Measurements from ENCODE around the gene SCN1B. TPM values are rescaled to one million over a fixed set of nuclear protein-coding genes. Genes with fewer than 3 reads are reported as not detected.
"Not testable (repeated sequence)": the region's sequence is repeated elsewhere in the genome, so short reads cannot be mapped to it uniquely, and the experiment has no call there.

Gene SCN1B
- total RNA-seq: 1 to 10 TPM; 1.5 to 1.7 TPM

DNA sequence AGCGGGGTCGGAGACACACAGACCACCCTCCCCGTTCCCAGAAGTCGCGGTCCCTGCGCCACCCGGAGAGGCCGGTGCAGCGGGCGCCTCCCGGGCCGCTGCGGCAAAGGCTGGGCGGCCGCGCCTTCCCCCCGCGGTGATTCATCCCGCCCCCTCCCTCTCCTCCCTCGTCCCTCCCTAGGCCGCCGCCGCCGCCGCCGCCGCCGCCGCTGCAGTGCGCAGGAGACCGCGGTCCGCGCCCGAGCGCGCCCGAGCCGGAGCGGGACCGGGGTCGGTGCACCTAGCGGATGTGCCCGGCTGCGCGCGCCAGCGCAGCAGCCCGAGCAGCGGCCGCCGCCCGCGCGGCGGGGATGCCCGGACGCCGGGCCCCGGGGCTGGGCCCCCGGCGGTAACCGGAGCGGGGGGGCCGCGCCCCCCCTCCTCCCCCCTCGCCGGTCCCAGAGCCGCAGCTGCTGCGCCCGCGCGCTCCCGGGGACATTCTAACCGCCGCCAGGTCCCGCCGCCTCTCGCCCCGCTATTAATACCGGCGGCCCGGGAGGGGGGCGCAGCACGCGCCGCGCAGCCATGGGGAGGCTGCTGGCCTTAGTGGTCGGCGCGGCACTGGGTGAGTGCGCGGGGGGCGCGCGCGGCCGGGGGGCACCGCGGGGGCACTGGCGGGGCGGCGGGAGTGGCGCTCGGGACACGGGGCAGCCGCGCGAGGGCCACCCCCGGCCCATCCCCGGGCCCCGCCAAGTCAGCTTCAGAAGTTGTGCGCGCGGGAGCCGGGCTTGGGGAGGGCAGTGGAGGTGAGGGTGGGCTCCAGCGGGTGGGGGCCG is at the start of gene SCN1B:
Gene SCN1B, plus strand, starts transcription at position 214 of the 815 bp plus-strand sequence. Its CDS starts 351 bp downstream, at position 565.
- no peaks in the 10 kb centered on the region for H3K9me3 Mint-ChIP-seq
- H3K36me3 Mint-ChIP-seq: peaks cover under 1 to 5% of the 10 kb centered on the region in 2 donors
- peak; percentile 83 to 89 for ATAC-seq
- peak within 1 kb of the TSS; percentile 36 to 94 for H3K27ac Mint-ChIP-seq
- DNase-seq (ENCODE audit: low spot score in 2 of 2): peak; percentile 71 to 73

DNA sequence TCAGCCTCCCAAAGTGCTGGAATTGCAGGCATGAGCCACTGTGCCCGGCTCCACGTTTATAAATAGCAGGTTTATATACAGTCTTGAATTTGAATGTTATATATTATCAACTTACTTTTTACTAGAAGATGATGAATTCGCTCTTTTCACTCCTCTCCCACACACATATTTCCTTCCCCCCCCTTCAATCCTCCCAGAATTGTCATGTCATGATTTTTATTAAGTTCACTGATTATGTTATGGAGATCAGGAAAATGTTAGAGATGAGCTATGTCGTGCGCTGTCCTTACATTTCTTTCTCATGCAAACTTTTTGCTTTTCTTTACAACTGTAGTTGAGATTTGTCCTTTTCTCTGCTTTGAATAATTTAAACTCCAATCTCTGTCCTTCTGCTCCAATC is 48.0 kb upstream of the SCN1B start:
- no peak overlapping the region for H3K27ac Mint-ChIP-seq
- no peak for DNase-seq (ENCODE audit: low spot score in 2 of 2)
- H3K9me3 Mint-ChIP-seq: peaks cover 0 to 4% of the 10 kb centered on the region in 2 donors
- H3K36me3 Mint-ChIP-seq: peaks cover 4 to 12% of the 10 kb centered on the region in 2 donors
- ATAC-seq: no peak

DNA sequence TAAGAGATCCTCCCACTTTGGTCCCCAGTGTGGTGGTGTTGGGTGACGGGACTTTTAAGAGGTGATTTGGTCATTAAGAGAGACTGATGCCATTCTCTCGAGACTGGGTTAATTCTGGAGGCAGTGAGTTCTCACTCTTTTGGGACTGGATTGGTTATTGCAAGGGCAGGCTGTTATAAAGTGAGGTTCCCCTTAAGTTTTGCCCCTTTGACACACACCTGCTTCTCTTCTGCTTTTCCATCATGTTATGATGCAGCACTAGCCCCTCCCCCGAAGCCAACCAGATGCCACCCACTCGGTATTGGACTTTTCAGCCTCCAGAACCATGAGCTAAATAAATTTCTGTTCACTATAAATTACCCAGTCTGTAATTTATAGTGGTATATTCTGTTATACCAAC is 46.5 kb upstream of the SCN1B start:
- peaks cover 4 to 12% of the 10 kb centered on the region in 2 donors for H3K36me3 Mint-ChIP-seq
- DNase-seq (ENCODE audit: low spot score in 2 of 2) (no peak), ATAC-seq (no peak)
- H3K9me3 Mint-ChIP-seq: peaks cover 0 to 4% of the 10 kb centered on the region in 2 donors
- H3K27ac Mint-ChIP-seq: no peak overlapping the region

DNA sequence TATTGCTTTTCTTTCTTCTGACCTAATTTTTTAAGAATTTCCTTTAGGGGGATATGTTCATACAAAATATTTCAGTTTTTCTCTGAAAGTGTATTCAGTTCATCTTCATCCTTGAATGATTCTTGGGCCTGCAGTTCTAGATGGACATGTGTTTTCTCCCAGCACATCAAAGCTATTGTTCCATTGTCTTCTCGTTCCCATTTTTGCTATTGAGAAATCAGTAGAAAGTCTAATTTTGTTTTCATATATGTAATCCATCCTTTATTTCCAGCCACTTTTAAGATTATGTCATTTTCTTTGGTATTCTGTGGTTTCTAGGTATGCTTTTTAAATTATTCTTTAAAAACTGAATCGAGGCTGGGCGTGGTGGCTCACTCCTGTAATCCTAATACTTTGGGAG is 46.0 kb upstream of the SCN1B start:
- H3K27ac Mint-ChIP-seq: no peak overlapping the region
- H3K36me3 Mint-ChIP-seq: peaks cover 4 to 12% of the 10 kb centered on the region in 2 donors
- peaks cover 0 to 4% of the 10 kb centered on the region in 2 donors for H3K9me3 Mint-ChIP-seq
- no peak for DNase-seq (ENCODE audit: low spot score in 2 of 2)
- no peak for ATAC-seq

DNA sequence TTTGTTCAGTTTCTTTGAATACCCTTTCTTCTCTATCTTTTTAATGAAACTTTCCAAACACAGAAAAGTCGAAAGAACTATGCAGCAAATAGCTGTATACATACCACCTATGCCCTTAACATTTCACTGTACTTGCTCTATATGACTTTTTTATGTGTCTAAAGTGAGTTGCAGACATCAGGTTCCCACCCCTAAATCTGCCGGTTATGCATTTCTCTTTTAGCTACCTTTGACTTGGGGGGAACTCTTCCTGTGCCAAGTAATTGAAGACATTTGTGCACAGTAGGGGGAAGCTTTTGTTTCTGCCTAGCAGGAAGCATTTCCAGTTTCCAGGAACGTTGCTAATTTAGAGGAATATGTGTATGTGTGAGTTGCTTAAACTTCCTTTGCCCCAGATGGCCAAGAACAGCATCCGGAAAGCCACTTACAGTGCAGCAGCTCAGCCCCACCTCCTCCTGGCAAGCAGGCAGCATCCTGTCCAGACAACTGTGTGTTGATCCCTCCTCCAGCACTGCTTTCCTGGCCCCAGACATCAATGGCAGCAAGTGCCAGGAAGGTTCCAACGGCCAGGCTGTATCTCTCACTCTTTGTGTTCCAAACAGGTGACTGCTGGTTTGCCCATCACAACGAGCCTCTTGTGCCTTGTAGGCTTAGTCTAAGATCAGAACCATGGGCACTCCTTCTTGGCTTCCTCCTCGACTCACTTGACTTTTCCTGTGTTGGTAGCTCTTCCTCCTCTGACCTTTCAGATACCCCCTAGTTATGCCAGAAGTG is 44.8 kb upstream of the SCN1B start:
- H3K36me3 Mint-ChIP-seq: peaks cover 4 to 12% of the 10 kb centered on the region in 2 donors
- peak; percentile 48 to 56 for ATAC-seq
- H3K27ac Mint-ChIP-seq: peak overlapping the region; percentile 77 to 78
- DNase-seq (ENCODE audit: low spot score in 2 of 2): no peak
- H3K9me3 Mint-ChIP-seq: peaks cover 0 to 4% of the 10 kb centered on the region in 2 donors

DNA sequence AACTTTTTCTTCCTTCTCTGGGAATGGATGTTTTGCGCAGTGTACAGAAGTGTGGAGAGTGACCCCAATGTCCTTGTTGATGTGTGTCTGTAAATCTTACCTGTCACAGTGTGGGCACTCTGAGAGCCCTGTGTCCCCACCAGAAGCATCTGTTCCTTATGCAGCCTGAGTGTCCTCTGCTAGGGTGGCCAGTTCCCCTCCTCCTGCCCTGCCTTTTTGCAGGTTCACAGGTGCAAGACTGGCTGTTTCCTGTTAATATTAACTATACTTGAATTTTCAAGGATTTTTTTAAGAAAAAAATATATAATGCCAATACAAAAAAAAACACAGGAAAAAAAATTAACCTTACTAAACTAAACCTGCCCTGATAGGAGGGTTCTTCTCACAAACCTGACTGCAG is 42.2 kb upstream of the SCN1B start:
- no peak for DNase-seq (ENCODE audit: low spot score in 2 of 2)
- Mint-ChIP-seq H3K27ac (peak overlapping the region in 1 of 2 donors; percentile 89), H3K9me3 (peaks cover 0 to 11% of the 10 kb centered on the region in 2 donors), H3K36me3 (peaks cover 10 to 20% of the 10 kb centered on the region in 2 donors)
- no peak for ATAC-seq

DNA sequence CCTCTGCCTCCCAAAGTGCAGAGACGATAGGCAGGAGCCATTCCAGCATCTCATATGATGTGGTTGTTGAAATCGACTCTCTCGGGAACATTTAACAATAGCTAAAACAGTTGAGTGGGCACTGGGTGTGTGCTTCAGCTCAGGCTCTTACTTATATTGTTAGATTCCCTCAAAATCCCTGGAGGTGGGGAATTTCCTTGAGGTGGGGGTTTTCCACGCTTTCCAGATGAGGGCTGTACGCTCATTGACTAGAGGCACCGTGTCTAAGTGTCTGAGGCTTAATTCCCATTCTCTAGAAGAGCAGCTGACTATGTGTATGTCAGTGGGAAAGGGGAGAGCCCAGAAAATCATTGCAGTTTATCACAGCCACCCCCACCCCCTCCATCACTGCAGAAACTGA is 41.0 kb upstream of the SCN1B start:
- Mint-ChIP-seq H3K9me3 (peaks cover 0 to 8% of the 10 kb centered on the region in 2 donors), H3K36me3 (peaks cover 10 to 15% of the 10 kb centered on the region in 2 donors), H3K27ac (peak overlapping the region in 1 of 2 donors; percentile 89)
- ATAC-seq: peak in 1 of 2 donors; percentile 6
- no peak for DNase-seq (ENCODE audit: low spot score in 2 of 2)

DNA sequence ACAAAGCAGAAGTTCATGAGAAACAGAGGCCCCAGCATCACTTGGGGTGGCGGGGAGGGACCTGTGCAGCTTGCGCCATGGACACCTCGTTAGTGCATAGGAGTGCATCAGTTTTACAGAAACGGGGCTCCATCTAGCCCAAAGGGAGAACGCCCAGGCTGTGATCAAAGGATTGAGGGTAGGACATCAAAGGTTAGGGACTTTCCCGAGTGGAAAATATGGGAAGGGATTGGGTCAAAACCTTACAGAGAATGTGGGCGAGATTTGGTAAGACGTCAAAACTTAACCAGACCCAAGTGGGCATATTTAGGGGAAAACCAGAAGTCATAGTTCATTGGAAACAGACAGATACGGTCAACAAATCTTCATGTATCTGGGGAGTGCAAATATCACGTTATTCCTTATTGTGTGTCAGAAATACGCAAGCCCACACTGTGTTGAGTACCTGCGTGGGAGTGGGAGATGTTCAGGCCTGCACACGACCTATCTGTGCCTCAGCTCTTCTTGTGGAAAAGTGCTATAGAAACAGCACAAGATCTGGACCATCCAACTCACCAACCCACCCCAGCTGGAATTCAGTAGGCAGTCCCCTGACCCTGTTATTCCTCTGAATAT is 39.6 kb upstream of the SCN1B start:
- ATAC-seq (peak; percentile 87 to 88), DNase-seq (ENCODE audit: low spot score in 2 of 2) (peak in 1 of 2 donors; percentile 80)
- Mint-ChIP-seq H3K9me3 (peaks cover 0 to 7% of the 10 kb centered on the region in 2 donors), H3K27ac (peak overlapping the region; percentile 9 to 89), H3K36me3 (peaks cover 6 to 9% of the 10 kb centered on the region in 2 donors)

DNA sequence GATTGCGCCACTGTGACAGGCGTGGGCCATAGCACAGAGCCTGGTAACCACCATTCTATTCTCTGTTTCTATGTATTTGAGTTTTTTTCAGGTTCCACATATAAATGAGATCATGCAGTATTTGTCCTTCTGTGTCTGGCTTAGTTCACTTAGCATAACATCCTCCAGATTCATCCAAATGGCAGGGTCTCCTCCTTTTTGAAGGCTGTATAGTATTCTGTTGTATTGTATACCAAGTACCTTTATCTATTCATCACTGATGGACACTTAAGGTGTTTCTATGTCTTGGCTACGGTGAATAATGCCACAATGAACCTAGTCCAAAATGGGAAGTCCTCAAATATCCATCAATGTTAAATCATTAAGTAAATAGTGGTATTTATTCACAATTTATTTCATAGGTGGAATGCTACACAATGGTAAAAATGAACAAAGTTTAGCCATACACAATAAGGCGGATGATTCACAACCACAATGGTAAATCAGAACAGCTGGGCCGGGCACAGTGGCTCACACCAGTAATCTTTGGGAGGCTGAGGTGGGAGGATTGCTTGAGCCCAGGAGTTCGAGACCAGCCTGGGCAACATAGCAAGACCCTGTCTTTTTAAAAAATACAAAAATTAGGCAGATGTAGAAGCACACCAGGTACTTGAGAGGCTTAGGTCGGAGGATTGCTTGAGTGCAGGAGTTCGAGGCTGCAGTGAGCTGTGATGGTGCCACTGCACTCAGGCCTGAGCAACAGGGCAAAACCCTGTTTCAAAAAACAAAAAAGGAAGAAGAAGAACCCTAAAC is 38.5 kb upstream of the SCN1B start:
- DNase-seq (ENCODE audit: low spot score in 2 of 2) (no peak), ATAC-seq (peak in 1 of 2 donors; percentile 12)
- peaks cover 0 to 7% of the 10 kb centered on the region in 2 donors for H3K9me3 Mint-ChIP-seq
- peaks cover 6 to 13% of the 10 kb centered on the region in 2 donors for H3K36me3 Mint-ChIP-seq
- peak overlapping the region in 1 of 2 donors; percentile 89 for H3K27ac Mint-ChIP-seq

DNA sequence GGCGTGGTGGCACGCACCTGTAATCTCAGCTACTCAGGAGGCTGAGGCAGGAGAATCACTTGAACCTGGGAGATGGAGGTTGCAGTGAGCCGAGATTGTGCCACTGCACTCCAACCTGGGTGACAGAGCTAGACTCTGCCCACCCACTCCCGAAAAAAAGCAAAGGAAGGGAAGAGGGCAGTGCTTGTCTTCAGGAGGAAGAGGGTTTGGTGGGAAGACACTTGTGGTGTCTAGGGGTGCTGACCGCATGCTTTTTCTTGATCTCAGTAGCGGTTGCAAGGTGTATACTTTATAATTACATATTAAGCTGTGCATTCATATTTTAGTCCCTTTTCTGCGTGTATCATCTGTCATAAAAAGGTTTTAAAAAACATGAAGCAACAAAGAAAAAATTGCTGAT is 37.7 kb upstream of the SCN1B start:
- ATAC-seq; DNase-seq (ENCODE audit: low spot score in 2 of 2); H3K9me3 Mint-ChIP-seq: not testable (repeated sequence)
- Mint-ChIP-seq H3K36me3 (peaks cover 6 to 13% of the 10 kb centered on the region in 2 donors), H3K27ac (peak overlapping the region in 1 of 2 donors; percentile 89)

DNA sequence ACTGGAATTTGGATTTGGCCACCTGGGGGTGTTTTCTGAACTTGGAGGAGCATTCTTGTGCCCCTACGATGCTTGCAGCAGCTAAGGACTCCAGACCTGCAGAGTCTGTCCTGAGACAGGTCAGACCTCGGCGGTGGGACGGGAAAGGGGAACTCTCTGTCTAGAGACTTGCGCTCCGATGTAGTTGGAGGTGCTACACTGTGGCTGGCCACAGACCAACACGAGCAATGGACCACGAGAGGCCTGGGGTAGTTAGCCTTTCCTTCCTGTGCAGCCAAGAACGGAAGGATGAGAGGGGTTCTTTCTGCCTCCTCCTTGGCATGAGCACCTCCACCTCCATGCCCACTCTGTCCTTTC is 36.0 kb upstream of the SCN1B start:
- Mint-ChIP-seq H3K27ac (no peak overlapping the region), H3K36me3 (peaks cover 6 to 13% of the 10 kb centered on the region in 2 donors), H3K9me3 (peaks cover 0 to 7% of the 10 kb centered on the region in 2 donors)
- ATAC-seq: no peak
- no peak for DNase-seq (ENCODE audit: low spot score in 2 of 2)

DNA sequence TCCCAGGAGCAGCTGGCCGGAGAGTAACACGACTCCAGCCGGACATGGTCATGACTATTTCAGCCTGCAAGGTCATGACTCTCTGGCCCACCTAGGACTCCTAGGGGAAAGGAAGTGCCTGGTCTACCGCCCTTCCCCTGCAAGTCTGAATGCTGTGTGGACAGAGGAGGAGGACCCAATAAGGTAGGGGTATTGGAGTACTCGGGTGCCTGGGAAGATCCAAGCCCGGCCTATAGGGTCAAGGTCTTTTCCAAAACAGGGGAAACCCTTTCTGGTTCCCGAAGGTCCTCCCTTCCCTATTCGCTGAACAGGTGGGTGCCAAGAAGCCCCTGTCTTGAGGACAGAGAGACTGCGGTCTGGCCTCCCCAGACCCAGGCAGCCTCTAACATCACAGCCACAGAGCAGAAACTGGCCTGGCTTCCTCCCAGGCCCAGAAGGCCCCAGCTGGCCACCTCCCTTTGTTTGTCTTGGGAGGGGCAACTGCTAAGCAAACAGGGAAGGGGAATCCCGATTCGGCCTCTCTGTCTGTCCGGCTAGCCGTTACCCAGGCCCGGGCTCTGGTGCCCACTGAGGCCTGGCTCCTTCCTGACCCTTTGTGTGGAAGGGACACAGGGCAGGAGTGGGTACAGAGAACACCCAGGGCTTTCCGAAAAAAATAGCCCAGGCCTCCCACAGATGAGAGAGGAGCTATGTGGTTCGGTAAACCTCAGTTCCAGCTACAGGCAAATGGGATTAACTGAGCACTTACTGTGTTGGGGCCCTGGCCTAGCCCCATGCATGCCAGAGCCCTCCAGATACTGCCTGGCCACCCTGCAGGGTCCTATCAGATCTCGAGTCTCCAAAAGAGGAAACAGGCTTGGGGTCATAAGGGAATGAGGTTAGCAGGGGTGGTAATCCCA is 35.4 kb upstream of the SCN1B start:
- no peak for ATAC-seq

DNA sequence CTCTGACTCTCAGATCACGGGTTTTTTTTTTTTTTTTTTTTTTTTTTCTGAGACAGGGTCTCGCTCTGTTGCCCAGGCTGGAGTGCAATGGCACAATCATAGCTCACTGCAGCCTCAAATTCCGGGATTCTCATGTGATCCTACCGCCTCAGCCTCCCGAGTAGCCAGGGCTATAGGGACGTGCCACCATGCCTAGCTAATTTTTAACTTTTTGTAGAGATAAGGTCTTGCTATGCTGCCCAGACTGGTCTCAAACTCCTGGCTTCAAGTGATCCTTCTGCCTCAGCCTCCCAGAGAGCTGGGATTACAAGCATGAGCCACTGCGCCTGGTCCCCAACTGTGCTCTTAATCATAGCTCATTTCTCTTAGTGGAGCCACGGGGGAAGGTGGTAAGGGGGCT is 34.7 kb upstream of the SCN1B start:
- peaks cover 6 to 13% of the 10 kb centered on the region in 2 donors for H3K36me3 Mint-ChIP-seq
- H3K27ac Mint-ChIP-seq: peak overlapping the region in 1 of 2 donors; percentile 96
- H3K9me3 Mint-ChIP-seq: peaks cover 0 to 7% of the 10 kb centered on the region in 2 donors
- DNase-seq (ENCODE audit: low spot score in 2 of 2): no peak
- ATAC-seq: no peak

More for the DNA sequence above, 35.4 kb upstream of the SCN1B start:
- no peak overlapping the region for H3K27ac Mint-ChIP-seq
- DNase-seq (ENCODE audit: low spot score in 2 of 2): no peak
- H3K36me3 Mint-ChIP-seq: peaks cover 6 to 13% of the 10 kb centered on the region in 2 donors
- peaks cover 0 to 7% of the 10 kb centered on the region in 2 donors for H3K9me3 Mint-ChIP-seq

DNA sequence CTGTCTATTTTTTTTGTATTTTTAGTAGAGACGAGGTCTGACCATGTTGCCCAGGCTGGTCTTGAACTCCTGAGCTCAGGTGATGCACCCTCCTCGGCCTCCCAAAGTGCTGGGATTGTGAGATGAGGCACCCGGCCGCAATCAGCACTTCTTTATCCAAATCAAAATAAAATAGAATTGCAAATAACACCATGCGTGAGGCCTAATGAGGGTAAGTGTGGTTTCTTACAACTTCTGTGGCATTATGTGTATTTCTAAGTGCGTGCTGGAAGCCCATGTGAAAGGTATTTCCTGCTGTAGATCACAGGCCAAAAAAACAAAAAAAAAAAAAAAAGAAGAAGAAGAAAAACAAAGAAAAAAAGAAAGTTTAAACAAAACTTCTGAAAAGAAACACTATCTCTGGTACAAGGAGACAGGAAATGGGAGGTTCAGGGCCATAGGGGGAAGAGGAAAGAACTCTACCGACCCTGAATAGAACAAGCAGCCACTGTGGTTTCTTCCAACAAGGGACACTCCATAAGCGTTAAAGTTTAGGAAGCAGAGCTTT is 33.1 kb upstream of the SCN1B start:
- no peak for DNase-seq (ENCODE audit: low spot score in 2 of 2)
- ATAC-seq: no peak
- Mint-ChIP-seq H3K36me3 (peaks cover 16 to 24% of the 10 kb centered on the region in 2 donors), H3K9me3 (no peaks in the 10 kb centered on the region), H3K27ac (peak overlapping the region; percentile 92 to 96)

DNA sequence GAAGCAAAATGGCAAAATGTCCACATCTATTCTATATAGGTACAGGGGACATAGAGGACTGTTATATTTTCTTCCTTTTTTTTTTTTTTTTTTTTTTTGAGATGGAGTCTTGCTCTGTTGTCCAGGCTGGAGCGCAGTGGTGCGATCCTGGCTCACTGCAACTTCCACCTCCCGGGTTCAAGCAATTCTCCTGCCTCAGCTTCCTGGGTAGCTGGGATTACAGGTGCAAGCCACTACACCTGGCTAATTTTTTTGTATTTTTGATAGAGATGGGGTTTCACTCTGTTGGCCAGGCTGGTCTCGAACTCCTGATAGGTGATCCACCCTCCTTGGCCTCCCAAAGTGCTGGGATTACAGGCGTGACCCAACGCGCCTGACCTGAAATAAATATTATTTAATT is 32.0 kb upstream of the SCN1B start:
- H3K9me3 Mint-ChIP-seq; DNase-seq (ENCODE audit: low spot score in 2 of 2); ATAC-seq: not testable (repeated sequence)
- H3K36me3 Mint-ChIP-seq: peaks cover 25 to 31% of the 10 kb centered on the region in 2 donors
- peak overlapping the region; percentile 92 to 96 for H3K27ac Mint-ChIP-seq
